ENCODE data around the gene TOM1L2. TPM values are rescaled to one million over a fixed set of nuclear protein-coding genes. Genes with fewer than 3 reads are reported as not detected.
"Not testable (repeated sequence)": the region's sequence is repeated elsewhere in the genome, so short reads cannot be mapped to it uniquely, and the experiment has no call there.

Gene TOM1L2
- total RNA-seq, 3 donors from 2014 or later (not counting 1 experiment from before 2014, with no cell fraction given) = 35.7 to 43.2 (median 35.7) TPM

- Mint-ChIP-seq H3K4me3 (no peak overlapping the region), H3K27me3 (ENCODE audit: low read depth in 2 of 2) (no peaks in the 10 kb centered on the region), H3K4me1 (peaks cover 15 to 18% of the 10 kb centered on the region in 2 donors), H3K27ac (no peak overlapping the region), H3K36me3 (no peaks in the 10 kb centered on the region), H3K9me3 (no peaks in the 10 kb centered on the region)
- no peaks in the 10 kb centered on the region for H3K27me3 ChIP-seq (ENCODE audit: control insufficient read depth, insufficient read depth, low read length)
- H3K27ac ChIP-seq (ENCODE audit: low read length) = no peak overlapping the region
- H3K4me3 ChIP-seq (ENCODE audit: low read length) = no peak overlapping the region
- intact Hi-C loops (cut with micrococcal nuclease) = no loop called here
- no peaks in the 10 kb centered on the region for H3K9me3 ChIP-seq (ENCODE audit: control insufficient read depth, insufficient read depth, low read length)
- no peak for DNase-seq
- peaks cover 3% of the 10 kb centered on the region for H3K4me1 ChIP-seq (ENCODE audit: control insufficient read depth, insufficient read depth, low read length)
- H3K36me3 ChIP-seq (ENCODE audit: control insufficient read depth, insufficient read depth, low read length) = no peaks in the 10 kb centered on the region
- TF ChIP-seq CTCF (IDR thresholded peaks at IDR 0.05) = no peak
- no peak for ATAC-seq
- 85% methylated on average over 5 of the region's 5 CpGs for WGBS (ENCODE audit: insufficient coverage)
Observed at GRCh38 chr17:17941015-17941414, 31.2 kb downstream of the TOM1L2 start.

- no peak for TF ChIP-seq CTCF (IDR thresholded peaks at IDR 0.05)
- intact Hi-C loops (cut with micrococcal nuclease) = no loop called here
Observed at GRCh38 chr17:17940441-17940911, 31.7 kb downstream of the TOM1L2 start.

GRCh38 chr17:17939941-17940340 lies 32.3 kb downstream of the TOM1L2 start:
- peaks cover 26 to 29% of the 10 kb centered on the region in 2 donors for H3K4me1 Mint-ChIP-seq
- ATAC-seq; H3K36me3 ChIP-seq (ENCODE audit: control insufficient read depth, insufficient read depth, low read length); H3K4me3 Mint-ChIP-seq; H3K27ac Mint-ChIP-seq; H3K27me3 ChIP-seq (ENCODE audit: control insufficient read depth, insufficient read depth, low read length); intact Hi-C loops (cut with micrococcal nuclease); H3K9me3 Mint-ChIP-seq; H3K27me3 Mint-ChIP-seq (ENCODE audit: low read depth in 2 of 2); H3K4me3 ChIP-seq (ENCODE audit: low read length); H3K36me3 Mint-ChIP-seq; H3K9me3 ChIP-seq (ENCODE audit: control insufficient read depth, insufficient read depth, low read length); H3K27ac ChIP-seq (ENCODE audit: low read length); DNase-seq: not testable (repeated sequence)
- peaks cover 11% of the 10 kb centered on the region for H3K4me1 ChIP-seq (ENCODE audit: control insufficient read depth, insufficient read depth, low read length)
- WGBS (ENCODE audit: insufficient coverage) = 96% methylated on average over 5 of the region's 7 CpGs

More at GRCh38 chr17:17940441-17940911, 31.7 kb downstream of the TOM1L2 start:
- Histone ChIP-seq H3K9me3 (ENCODE audit: control insufficient read depth, insufficient read depth, low read length) (no peaks in the 10 kb centered on the region), H3K36me3 (ENCODE audit: control insufficient read depth, insufficient read depth, low read length) (no peaks in the 10 kb centered on the region), H3K4me3 (ENCODE audit: low read length) (no peak overlapping the region), H3K4me1 (ENCODE audit: control insufficient read depth, insufficient read depth, low read length) (peaks cover 7% of the 10 kb centered on the region), H3K27ac (ENCODE audit: low read length) (no peak overlapping the region), H3K27me3 (ENCODE audit: control insufficient read depth, insufficient read depth, low read length) (no peaks in the 10 kb centered on the region)
- Mint-ChIP-seq H3K4me3 (no peak overlapping the region), H3K4me1 (peaks cover 21 to 24% of the 10 kb centered on the region in 2 donors), H3K9me3 (no peaks in the 10 kb centered on the region), H3K27ac (no peak overlapping the region), H3K27me3 (ENCODE audit: low read depth in 2 of 2) (no peaks in the 10 kb centered on the region), H3K36me3 (no peaks in the 10 kb centered on the region)
- DNase-seq (no peak), ATAC-seq (no peak)
- 96% methylated on average over 3 of the region's 3 CpGs for WGBS (ENCODE audit: insufficient coverage)

GRCh38 chr17:17938388-17939107 lies 33.7 kb downstream of the TOM1L2 start:
- Histone ChIP-seq H3K9me3 (ENCODE audit: control insufficient read depth, insufficient read depth, low read length) (no peaks in the 10 kb centered on the region), H3K27me3 (ENCODE audit: control insufficient read depth, insufficient read depth, low read length) (no peaks in the 10 kb centered on the region), H3K27ac (ENCODE audit: low read length) (no peak overlapping the region), H3K36me3 (ENCODE audit: control insufficient read depth, insufficient read depth, low read length) (no peaks in the 10 kb centered on the region), H3K4me1 (ENCODE audit: control insufficient read depth, insufficient read depth, low read length) (peaks cover 14% of the 10 kb centered on the region), H3K4me3 (ENCODE audit: low read length) (no peak overlapping the region)
- no peak overlapping the region for H3K4me3 Mint-ChIP-seq
- TF ChIP-seq CTCF (IDR thresholded peaks at IDR 0.05) = no peak
- DNase-seq = no peak
- H3K4me1 Mint-ChIP-seq = peaks cover 24 to 29% of the 10 kb centered on the region in 2 donors
- WGBS (ENCODE audit: insufficient coverage) = 88% methylated on average over 7 of the region's 8 CpGs
- intact Hi-C loops (cut with micrococcal nuclease) = no loop called here
- no peaks in the 10 kb centered on the region for H3K27me3 Mint-ChIP-seq (ENCODE audit: low read depth in 2 of 2)
- no peaks in the 10 kb centered on the region for H3K36me3 Mint-ChIP-seq
- no peaks in the 10 kb centered on the region for H3K9me3 Mint-ChIP-seq
- H3K27ac Mint-ChIP-seq = no peak overlapping the region
- no peak for ATAC-seq

All from natural killer cell (primary cell).